Measurements from ENCODE around the gene UBE2G1.

Gene UBE2G1

GRCh38 chr17:4229627-4230541, 136.6 kb downstream of the UBE2G1 start:
- no peaks in the 10 kb centered on the region for H3K9me3 ChIP-seq (ENCODE audit: control insufficient read depth, low read length)
- WGBS, 2 experiments (ENCODE audit: insufficient coverage in 2 of 2) = 63 to 94% methylated on average over 2 to 5 of the region's 8 CpGs
- H3K4me3 ChIP-seq (ENCODE audit: extremely low read depth, insufficient read depth, low read length, poor library complexity, severe bottlenecking) = no peak overlapping the region
- peaks cover 47% of the 10 kb centered on the region for H3K36me3 ChIP-seq (ENCODE audit: control insufficient read depth, insufficient read depth, low read length)
- peak overlapping the region; percentile 99 for H3K27ac ChIP-seq (ENCODE audit: low read depth, low read length, severe bottlenecking)
- H3K4me1 ChIP-seq (ENCODE audit: control insufficient read depth, insufficient read depth, low read length, poor library complexity, severe bottlenecking) = peaks cover 13% of the 10 kb centered on the region

- Histone ChIP-seq H3K4me1 (ENCODE audit: control insufficient read depth, insufficient read depth, low read length, poor library complexity, severe bottlenecking) (peaks cover 4% of the 10 kb centered on the region), H3K4me3 (ENCODE audit: extremely low read depth, insufficient read depth, low read length, poor library complexity, severe bottlenecking) (no peak overlapping the region), H3K36me3 (ENCODE audit: control insufficient read depth, insufficient read depth, low read length) (peaks cover 36% of the 10 kb centered on the region), H3K27ac (ENCODE audit: low read depth, low read length, severe bottlenecking) (no peak overlapping the region), H3K9me3 (ENCODE audit: control insufficient read depth, low read length) (no peaks in the 10 kb centered on the region)
- WGBS, 2 experiments (ENCODE audit: insufficient coverage in 2 of 2) = 96 to 97% methylated on average over 35 to 37 of the region's 47 CpGs
These were observed 144.4 kb downstream of the UBE2G1 start for GRCh38 chr17:4221899-4222659.

GRCh38 chr17:4221163-4221562, 145.3 kb downstream of the UBE2G1 start:
- H3K36me3 ChIP-seq (ENCODE audit: control insufficient read depth, insufficient read depth, low read length) = peaks cover 39% of the 10 kb centered on the region
- no peak overlapping the region for H3K4me3 ChIP-seq (ENCODE audit: extremely low read depth, insufficient read depth, low read length, poor library complexity, severe bottlenecking)
- no peak overlapping the region for H3K27ac ChIP-seq (ENCODE audit: low read depth, low read length, severe bottlenecking)
- 89 to 95% methylated on average over 3 to 4 of the region's 4 CpGs for WGBS, 2 experiments (ENCODE audit: insufficient coverage in 2 of 2)
- no peaks in the 10 kb centered on the region for H3K9me3 ChIP-seq (ENCODE audit: control insufficient read depth, low read length)
- peaks cover 4% of the 10 kb centered on the region for H3K4me1 ChIP-seq (ENCODE audit: control insufficient read depth, insufficient read depth, low read length, poor library complexity, severe bottlenecking)

GRCh38 chr17:4220655-4221054, 145.8 kb downstream of the UBE2G1 start:
- WGBS, 2 experiments (ENCODE audit: insufficient coverage in 2 of 2) = 85 to 90% methylated on average over 4 to 5 of the region's 7 CpGs
- Histone ChIP-seq H3K9me3 (ENCODE audit: control insufficient read depth, low read length) (no peaks in the 10 kb centered on the region), H3K4me3 (ENCODE audit: extremely low read depth, insufficient read depth, low read length, poor library complexity, severe bottlenecking) (no peak overlapping the region), H3K27ac (ENCODE audit: low read depth, low read length, severe bottlenecking) (peak overlapping the region; percentile 18), H3K36me3 (ENCODE audit: control insufficient read depth, insufficient read depth, low read length) (peaks cover 38% of the 10 kb centered on the region), H3K4me1 (ENCODE audit: control insufficient read depth, insufficient read depth, low read length, poor library complexity, severe bottlenecking) (peaks cover 4% of the 10 kb centered on the region)
